Liver (tissue), 9 donors: ENCODE data around the gene GNPTG. TPM values are rescaled to one million over a fixed set of nuclear protein-coding genes. Genes with fewer than 3 reads are reported as not detected.

Experiments
- DNase-seq: peaks from one replicate; pipeline ENCODE4 v3.0.0-alpha.2; 2017; ENCODE audit warnings: low spot score
- H3K27ac ChIP-seq, 2 donors: one replicate each; pipeline ENCODE4 v1.7.0; 2013; ENCODE audit warnings: inconsistent platforms in 2 of 2, low read length in 2 of 2, control low read depth in 1 of 2, low read depth in 1 of 2, mild to moderate bottlenecking in 1 of 2
- H3K27me3 ChIP-seq, 4 donors: one replicate each; pipeline versions ENCODE4 v1.6.1 to v1.7.0; 2013; ENCODE audit warnings: low read length in 3 of 4, inconsistent platforms in 1 of 4, mild to moderate bottlenecking in 1 of 4, moderate library complexity in 1 of 4; ENCODE audit not compliant: control insufficient read depth in 4 of 4, insufficient read depth in 4 of 4
- H3K36me3 ChIP-seq, 4 donors: one replicate each; pipeline versions ENCODE4 v1.6.1 to v1.7.0; 2013; ENCODE audit warnings: low read length in 3 of 4, mild to moderate bottlenecking in 3 of 4, low read depth in 1 of 4, moderate library complexity in 1 of 4; ENCODE audit not compliant: control insufficient read depth in 4 of 4, insufficient read depth in 3 of 4
- H3K4me1 ChIP-seq, 4 donors: one replicate each; pipeline versions ENCODE4 v1.6.1 to v1.7.0; 2013; ENCODE audit warnings: low read length in 3 of 4, mild to moderate bottlenecking in 3 of 4, moderate library complexity in 1 of 4; ENCODE audit not compliant: control insufficient read depth in 4 of 4, insufficient read depth in 4 of 4
- H3K4me3 ChIP-seq, 3 donors: one replicate each; pipeline versions ENCODE4 v1.6.1 to v1.7.0; 2013; ENCODE audit warnings: low read length in 3 of 3, control low read depth in 1 of 3, low read depth in 1 of 3, mild to moderate bottlenecking in 1 of 3
- H3K9ac ChIP-seq, 2 donors: one replicate each; pipeline ENCODE4 v1.7.0; 2013; ENCODE audit warnings: low read length in 2 of 2, mild to moderate bottlenecking in 2 of 2, moderate library complexity in 2 of 2, control low read depth in 1 of 2, low read depth in 1 of 2
- H3K9me3 ChIP-seq, 4 donors: one replicate each; pipeline versions ENCODE4 v1.6.1 to v1.7.0; 2013; ENCODE audit warnings: low read length in 3 of 4; ENCODE audit not compliant: control insufficient read depth in 4 of 4
- EGR1 ChIP-seq, 2 donors: IDR thresholded peaks; 2 replicates each; pipeline ENCODE4 v1.6.1; 2016 to 2018; ENCODE audit warnings: antibody characterized with exemption in 2 of 2, low read depth in 2 of 2
- FOXA1 ChIP-seq: IDR thresholded peaks from 2 replicates; pipeline ENCODE4 v1.6.1; 2016; ENCODE audit warnings: antibody characterized with exemption
- FOXA2 ChIP-seq: IDR thresholded peaks from 2 replicates; pipeline ENCODE4 v1.6.1; 2016; ENCODE audit warnings: antibody characterized with exemption
- GABPA ChIP-seq, 2 donors: IDR thresholded peaks in 1 of 2; conservative IDR thresholded peaks in 1 of 2; 2 replicates each; pipeline ENCODE4 v1.6.1; 2016; ENCODE audit warnings: antibody characterized with exemption in 2 of 2, mild to moderate bottlenecking in 1 of 2, moderate library complexity in 1 of 2
- HNF4G ChIP-seq: IDR thresholded peaks from 2 replicates; pipeline ENCODE4 v1.6.1; 2016; ENCODE audit warnings: antibody characterized with exemption
- JUND ChIP-seq, 2 donors: IDR thresholded peaks; 2 replicates each; pipeline ENCODE4 v1.6.1; 2016; ENCODE audit warnings: antibody characterized with exemption in 2 of 2
- RAD21 ChIP-seq, 2 donors: IDR thresholded peaks; 2 replicates each; pipeline ENCODE4 v1.6.1; 2016; ENCODE audit warnings: antibody characterized with exemption in 2 of 2, mild to moderate bottlenecking in 2 of 2
- REST ChIP-seq: IDR thresholded peaks from 2 replicates; pipeline ENCODE4 v1.6.1; 2016; ENCODE audit warnings: antibody characterized with exemption, mild to moderate bottlenecking
- RXRA ChIP-seq, 2 donors: IDR thresholded peaks; 2 replicates each; pipeline ENCODE4 v1.6.1; 2017 to 2018; ENCODE audit warnings: antibody characterized with exemption in 2 of 2, mild to moderate bottlenecking in 1 of 2
- SP1 ChIP-seq: IDR thresholded peaks from 2 replicates; pipeline ENCODE4 v1.6.1; 2018; ENCODE audit warnings: antibody characterized with exemption, mild to moderate bottlenecking
- TAF1 ChIP-seq: conservative IDR thresholded peaks from 2 replicates; pipeline ENCODE4 v1.6.1; 2016; ENCODE audit warnings: antibody characterized with exemption, mild to moderate bottlenecking
- YY1 ChIP-seq: IDR thresholded peaks from 2 replicates; pipeline ENCODE4 v1.6.1; 2016; ENCODE audit warnings: antibody characterized with exemption, mild to moderate bottlenecking
- ZBTB33 ChIP-seq: IDR thresholded peaks from 2 replicates; pipeline ENCODE4 v1.6.1; 2016; ENCODE audit warnings: antibody characterized with exemption
- WGBS: extraction: QIAGEN DNeasy Blood & Tissue Kit; methylation state at CpG from one replicate; pipeline ENCODE4 v1.1.7; 2013; 5-methylcytosine and 5-hydroxymethylcytosine counted together
- polyA plus RNA-seq, 2 donors: library from polyadenylated mRNA; stranded (reverse) in 1 of 2; unstranded in 1 of 2; fragments of 200-250 nt in 1 of 2; fragments of >200 nt in 1 of 2; fragmentation: Nextera tagmentation in 1 of 2; extraction: Ambion mirVana in 1 of 2; gene quantifications; one replicate each; pipeline versions ENCODE4 v1.2.1 to v1.2.3, GENCODE V29; 2013 to 2015
- total RNA-seq, 2 donors: library from RNA; depleted of rRNA; stranded (reverse); fragments of >200 nt; gene quantifications; one replicate each; pipeline ENCODE4 v1.2.3, GENCODE V29; 2014
- TF ChIP-seq, protein P1 (sequence below): fragments of 150-350 bp; IDR thresholded peaks from 2 replicates; pipeline ENCODE4 v1.5.1; 2017; ENCODE audit warnings: improper control_type of control experiment, low read depth, low read length; ENCODE audit not compliant: missing input control
- TF ChIP-seq, protein P2 (sequence below): IDR thresholded peaks from 2 replicates; pipeline ENCODE4 v1.6.1; 2016; ENCODE audit warnings: antibody characterized with exemption
- TF ChIP-seq, protein P3 (sequence below): IDR thresholded peaks from 2 replicates; pipeline ENCODE4 v1.6.1; 2016; ENCODE audit warnings: antibody characterized with exemption
- donor health status: healthy.
- donor health status: healthy.
- donor health status: healthy.
- donor health status: healthy.
- donor health status: healthy.

The GNPTG gene
- total and polyA plus RNA-seq, 4 donors, result 24.4 to 79.6 (median 41.0) TPM

- H3K9ac ChIP-seq, result no peak overlapping the region
- no peak for TF ChIP-seq RXRA (IDR thresholded peaks at IDR 0.05)
- TF ChIP-seq YY1, result no peak
- TF ChIP-seq, protein P1, sequence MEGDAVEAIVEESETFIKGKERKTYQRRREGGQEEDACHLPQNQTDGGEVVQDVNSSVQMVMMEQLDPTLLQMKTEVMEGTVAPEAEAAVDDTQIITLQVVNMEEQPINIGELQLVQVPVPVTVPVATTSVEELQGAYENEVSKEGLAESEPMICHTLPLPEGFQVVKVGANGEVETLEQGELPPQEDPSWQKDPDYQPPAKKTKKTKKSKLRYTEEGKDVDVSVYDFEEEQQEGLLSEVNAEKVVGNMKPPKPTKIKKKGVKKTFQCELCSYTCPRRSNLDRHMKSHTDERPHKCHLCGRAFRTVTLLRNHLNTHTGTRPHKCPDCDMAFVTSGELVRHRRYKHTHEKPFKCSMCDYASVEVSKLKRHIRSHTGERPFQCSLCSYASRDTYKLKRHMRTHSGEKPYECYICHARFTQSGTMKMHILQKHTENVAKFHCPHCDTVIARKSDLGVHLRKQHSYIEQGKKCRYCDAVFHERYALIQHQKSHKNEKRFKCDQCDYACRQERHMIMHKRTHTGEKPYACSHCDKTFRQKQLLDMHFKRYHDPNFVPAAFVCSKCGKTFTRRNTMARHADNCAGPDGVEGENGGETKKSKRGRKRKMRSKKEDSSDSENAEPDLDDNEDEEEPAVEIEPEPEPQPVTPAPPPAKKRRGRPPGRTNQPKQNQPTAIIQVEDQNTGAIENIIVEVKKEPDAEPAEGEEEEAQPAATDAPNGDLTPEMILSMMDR, result no peak
- no peak for TF ChIP-seq RAD21 (IDR thresholded peaks at IDR 0.05)
- no peak for TF ChIP-seq FOXA2
- TF ChIP-seq SP1, result no peak
- TF ChIP-seq GABPA (IDR thresholded peaks at IDR 0.05 in 1 of 2, conservative IDR thresholded peaks at IDR 0.05 in 1 of 2), result no peak
- no peak for TF ChIP-seq ZBTB33
- TF ChIP-seq, protein P2, sequence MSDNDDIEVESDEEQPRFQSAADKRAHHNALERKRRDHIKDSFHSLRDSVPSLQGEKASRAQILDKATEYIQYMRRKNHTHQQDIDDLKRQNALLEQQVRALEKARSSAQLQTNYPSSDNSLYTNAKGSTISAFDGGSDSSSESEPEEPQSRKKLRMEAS, result no peak
- TF ChIP-seq JUND (IDR thresholded peaks at IDR 0.05), result no peak
- TF ChIP-seq REST, result no peak
- no peak for TF ChIP-seq TAF1
- TF ChIP-seq, protein P3, sequence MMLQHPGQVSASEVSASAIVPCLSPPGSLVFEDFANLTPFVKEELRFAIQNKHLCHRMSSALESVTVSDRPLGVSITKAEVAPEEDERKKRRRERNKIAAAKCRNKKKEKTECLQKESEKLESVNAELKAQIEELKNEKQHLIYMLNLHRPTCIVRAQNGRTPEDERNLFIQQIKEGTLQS, result no peak
- no peak for TF ChIP-seq EGR1 (IDR thresholded peaks at IDR 0.05; ENCODE audit: low read depth in 2 of 2)
- H3K4me3 ChIP-seq, result no peak overlapping the region
- H3K27me3 ChIP-seq, result peaks cover 0 to 2% (median 0%) of the 10 kb centered on the region in 4 donors
- DNase-seq, result no peak
- peaks cover 3 to 14% (median 8%) of the 10 kb centered on the region in 4 donors for H3K4me1 ChIP-seq
- no peaks in the 10 kb centered on the region for H3K36me3 ChIP-seq
- whole genome bisulfite sequencing, result 70% methylated on average over 15 of the region's 15 CpGs
- H3K9me3 ChIP-seq, result no peaks in the 10 kb centered on the region
- no peak overlapping the region for H3K27ac ChIP-seq
Measured at GRCh38 chr16:1336619-1337018, 15.1 kb upstream of the GNPTG start.

DNA sequence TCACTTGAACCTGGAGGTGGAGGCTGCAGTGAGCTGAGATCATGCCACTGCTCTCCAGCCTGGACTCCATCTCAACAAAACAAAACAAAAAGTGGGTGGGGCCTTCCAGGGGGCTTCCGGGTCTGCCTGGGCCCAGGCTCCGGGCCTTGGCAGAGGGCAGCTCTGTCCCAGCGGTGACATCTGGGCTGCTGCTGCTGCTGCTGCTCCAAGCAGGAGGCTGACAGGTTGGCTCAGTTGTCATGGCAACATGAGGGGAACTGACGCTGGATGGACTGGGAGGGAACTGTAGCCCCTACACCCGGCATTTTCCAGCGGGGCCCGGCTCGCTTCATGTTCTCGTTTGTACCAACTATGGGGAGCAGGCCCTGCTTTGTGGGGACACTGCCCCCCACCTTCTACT is 14.2 kb upstream of the GNPTG start:
- Histone ChIP-seq H3K27me3 (peaks cover 0 to 2% (median 0%) of the 10 kb centered on the region in 4 donors), H3K4me3 (no peak overlapping the region), H3K27ac (no peak overlapping the region), H3K4me1 (peaks cover 2 to 10% (median 7%) of the 10 kb centered on the region in 4 donors), H3K9ac (no peak overlapping the region), H3K36me3 (no peaks in the 10 kb centered on the region), H3K9me3 (no peaks in the 10 kb centered on the region)
- WGBS, result 65% methylated on average over 9 of the region's 9 CpGs
- DNase-seq, result no peak
- TF ChIP-seq FOXA2 (no peak), JUND (IDR thresholded peaks at IDR 0.05) (no peak), EGR1 (IDR thresholded peaks at IDR 0.05; ENCODE audit: low read depth in 2 of 2) (no peak), FOXA1 (no peak), TAF1 (no peak), HNF4G (no peak), YY1 (no peak), RAD21 (IDR thresholded peaks at IDR 0.05) (no peak), RXRA (IDR thresholded peaks at IDR 0.05) (no peak), SP1 (no peak), REST (no peak), GABPA (IDR thresholded peaks at IDR 0.05 in 1 of 2, conservative IDR thresholded peaks at IDR 0.05 in 1 of 2) (no peak)
- TF ChIP-seq, protein P2, result no peak
- TF ChIP-seq, protein P1, result no peak
- TF ChIP-seq, protein P3, result no peak
